ENCODE results near the gene DNAJB9. TPM values are rescaled to one million over a fixed set of nuclear protein-coding genes. Genes with fewer than 3 reads are reported as not detected.
"Not testable (repeated sequence)": the region's sequence is repeated elsewhere in the genome, so short reads cannot be mapped to it uniquely, and the experiment has no call there.

DNAJB9 gene
- 10 to 100 TPM; 11.3 to 11.9 TPM for total RNA-seq

GRCh38 chr7:108569381-108570145 is at the start of gene DNAJB9, which contains the start of gene THAP5:
Gene DNAJB9 (plus strand): TSS chr7:108569874. CDS start chr7:108571727, 1,853 bp downstream.
Gene THAP5 (minus strand): TSS chr7:108569706. CDS start chr7:108569569, 137 bp downstream.
- POLR2A ChIA-PET = interaction anchor here (0.6 to 3.5 kb wide), 5 partner anchors 8 to 826 kb away, joined by 3 to 42 read pairs (median 4); partner anchors contain the start of genes CBLL1 and PNPLA8
- H3K9me3 Mint-ChIP-seq = no peaks in the 10 kb centered on the region
- peak; percentile 94 for DNase-seq
- H3K27ac Mint-ChIP-seq = peak within 1 kb of the TSS; percentile 100
- H3K4me1 Mint-ChIP-seq = peaks cover 23% of the 10 kb centered on the region
- H3K27me3 Mint-ChIP-seq = no peaks in the 10 kb centered on the region
- peak within 1 kb of the TSS; percentile 97 for H3K4me3 Mint-ChIP-seq
- ATAC-seq (ENCODE audit: low read depth) = peak; percentile 95
- H3K36me3 Mint-ChIP-seq = peaks cover 29% of the 10 kb centered on the region

- Mint-ChIP-seq H3K27ac (no peak overlapping the region), H3K4me1 (peaks cover 34% of the 10 kb centered on the region), H3K9me3 (no peaks in the 10 kb centered on the region), H3K4me3 (no peak overlapping the region), H3K36me3 (peaks cover 17% of the 10 kb centered on the region), H3K27me3 (no peaks in the 10 kb centered on the region)
- POLR2A ChIA-PET = no interaction called here
- ATAC-seq (ENCODE audit: low read depth) (no peak), DNase-seq (no peak)
Measured at GRCh38 chr7:108522780-108523179, 46.9 kb upstream of the DNAJB9 start.

GRCh38 chr7:108525327-108525984 is 44.2 kb upstream of the DNAJB9 start:
- ATAC-seq (ENCODE audit: low read depth) (peak; percentile 53), DNase-seq (no peak)
- H3K4me1 Mint-ChIP-seq = peaks cover 32% of the 10 kb centered on the region

GRCh38 chr7:108525985-108526767 is 43.5 kb upstream of the DNAJB9 start, which contains the start of gene PNPLA8:
Gene PNPLA8 (minus strand): TSS chr7:108526135. CDS start chr7:108515491, 10,644 bp downstream.
- POLR2A ChIA-PET = interaction anchor here (4.5 kb wide), 1 partner anchor 44 kb away, joined by 42 read pairs; the partner anchor contains the start of genes DNAJB9 and THAP5
- peak; percentile 100 for DNase-seq
- peak within 1 kb of the TSS; percentile 97 for H3K27ac Mint-ChIP-seq
- H3K36me3 Mint-ChIP-seq = peaks cover 7% of the 10 kb centered on the region
- H3K27me3 Mint-ChIP-seq = no peaks in the 10 kb centered on the region
- no peaks in the 10 kb centered on the region for H3K9me3 Mint-ChIP-seq
- peak within 1 kb of the TSS; percentile 97 for H3K4me3 Mint-ChIP-seq
- peak; percentile 92 for ATAC-seq (ENCODE audit: low read depth)
- H3K4me1 Mint-ChIP-seq = peaks cover 28% of the 10 kb centered on the region

More at GRCh38 chr7:108525327-108525984, 44.2 kb upstream of the DNAJB9 start:
- Mint-ChIP-seq H3K27ac (peak overlapping the region; percentile 97), H3K9me3 (no peaks in the 10 kb centered on the region), H3K27me3 (no peaks in the 10 kb centered on the region), H3K36me3 (peaks cover 8% of the 10 kb centered on the region), H3K4me3 (peak overlapping the region; percentile 97)
- POLR2A ChIA-PET = interaction anchor here (0.8 to 4.5 kb wide), 3 partner anchors 44 to 71 kb away, joined by 3 to 42 read pairs (median 3); partner anchors contain the start of genes DNAJB9 and THAP5

GRCh38 chr7:108526768-108527017 is 43.0 kb upstream of the DNAJB9 start:
- no peak for DNase-seq
- ATAC-seq (ENCODE audit: low read depth) = no peak
- no peaks in the 10 kb centered on the region for H3K9me3 Mint-ChIP-seq
- POLR2A ChIA-PET = interaction anchor here (0.5 to 4.5 kb wide), 2 partner anchors 43 to 145 kb away, joined by 5 to 42 read pairs; partner anchors contain the start of genes DNAJB9 and THAP5
- H3K27ac Mint-ChIP-seq = peak overlapping the region; percentile 97
- H3K4me3 Mint-ChIP-seq = peak overlapping the region; percentile 97
- H3K36me3 Mint-ChIP-seq = peaks cover 3% of the 10 kb centered on the region
- no peaks in the 10 kb centered on the region for H3K27me3 Mint-ChIP-seq
- H3K4me1 Mint-ChIP-seq = peaks cover 25% of the 10 kb centered on the region

GRCh38 chr7:108528183-108528712 is 41.4 kb upstream of the DNAJB9 start:
- no peaks in the 10 kb centered on the region for H3K9me3 Mint-ChIP-seq
- ATAC-seq (ENCODE audit: low read depth) (no peak), DNase-seq (no peak)
- no peak overlapping the region for H3K4me3 Mint-ChIP-seq
- peaks cover 16% of the 10 kb centered on the region for H3K4me1 Mint-ChIP-seq
- POLR2A ChIA-PET = no interaction called here
- H3K36me3 Mint-ChIP-seq = peaks cover 3% of the 10 kb centered on the region
- peak overlapping the region; percentile 40 for H3K27ac Mint-ChIP-seq
- no peaks in the 10 kb centered on the region for H3K27me3 Mint-ChIP-seq

- POLR2A ChIA-PET = no interaction called here
- Mint-ChIP-seq H3K4me3 (no peak overlapping the region), H3K27me3 (peaks cover 2% of the 10 kb centered on the region), H3K27ac (no peak overlapping the region), H3K36me3 (peaks cover 3% of the 10 kb centered on the region), H3K4me1 (peaks cover 6% of the 10 kb centered on the region), H3K9me3 (no peaks in the 10 kb centered on the region)
- no peak for ATAC-seq (ENCODE audit: low read depth)
- DNase-seq = no peak
Measured at GRCh38 chr7:108529341-108529740, 40.3 kb upstream of the DNAJB9 start.

GRCh38 chr7:108533712-108534111 is 36.0 kb upstream of the DNAJB9 start:
- Mint-ChIP-seq H3K4me3 (no peak overlapping the region), H3K36me3 (no peaks in the 10 kb centered on the region), H3K27ac (no peak overlapping the region), H3K9me3 (no peaks in the 10 kb centered on the region), H3K4me1 (no peaks in the 10 kb centered on the region), H3K27me3 (peaks cover 8% of the 10 kb centered on the region)
- POLR2A ChIA-PET = no interaction called here
- DNase-seq = no peak
- ATAC-seq (ENCODE audit: low read depth) = no peak

- DNase-seq = no peak
- POLR2A ChIA-PET = no interaction called here
- no peak for ATAC-seq (ENCODE audit: low read depth)
- Mint-ChIP-seq H3K27ac (no peak overlapping the region), H3K36me3 (no peaks in the 10 kb centered on the region), H3K4me3 (no peak overlapping the region), H3K9me3 (peaks cover 1% of the 10 kb centered on the region), H3K27me3 (peaks cover 11% of the 10 kb centered on the region), H3K4me1 (no peaks in the 10 kb centered on the region)
Measured at GRCh38 chr7:108535257-108535656, 34.4 kb upstream of the DNAJB9 start.

- H3K9me3 Mint-ChIP-seq = peaks cover 1% of the 10 kb centered on the region
- H3K27ac Mint-ChIP-seq = no peak overlapping the region
- DNase-seq (no peak), ATAC-seq (ENCODE audit: low read depth) (no peak)
- POLR2A ChIA-PET = no interaction called here
- no peaks in the 10 kb centered on the region for H3K4me1 Mint-ChIP-seq
- H3K27me3 Mint-ChIP-seq = peaks cover 11% of the 10 kb centered on the region
- no peaks in the 10 kb centered on the region for H3K36me3 Mint-ChIP-seq
- H3K4me3 Mint-ChIP-seq = no peak overlapping the region
Measured at GRCh38 chr7:108535744-108536143, 33.9 kb upstream of the DNAJB9 start.

GRCh38 chr7:108537229-108537628 is 32.4 kb upstream of the DNAJB9 start:
- DNase-seq (no peak), ATAC-seq (ENCODE audit: low read depth) (no peak)
- Mint-ChIP-seq H3K4me1 (no peaks in the 10 kb centered on the region), H3K27ac (no peak overlapping the region), H3K9me3 (peaks cover 1% of the 10 kb centered on the region), H3K36me3 (no peaks in the 10 kb centered on the region), H3K27me3 (peaks cover 11% of the 10 kb centered on the region), H3K4me3 (no peak overlapping the region)
- POLR2A ChIA-PET = no interaction called here

- H3K9me3 Mint-ChIP-seq; H3K27ac Mint-ChIP-seq; ATAC-seq (ENCODE audit: low read depth); H3K4me1 Mint-ChIP-seq; POLR2A ChIA-PET; H3K4me3 Mint-ChIP-seq; H3K36me3 Mint-ChIP-seq; DNase-seq: not testable (repeated sequence)
- peaks cover 11% of the 10 kb centered on the region for H3K27me3 Mint-ChIP-seq
Measured at GRCh38 chr7:108538236-108538635, 31.4 kb upstream of the DNAJB9 start.

- H3K36me3 Mint-ChIP-seq; DNase-seq; POLR2A ChIA-PET; H3K4me1 Mint-ChIP-seq; ATAC-seq (ENCODE audit: low read depth); H3K4me3 Mint-ChIP-seq; H3K27ac Mint-ChIP-seq; H3K9me3 Mint-ChIP-seq: not testable (repeated sequence)
- peaks cover 11% of the 10 kb centered on the region for H3K27me3 Mint-ChIP-seq
Measured at GRCh38 chr7:108538685-108539084, 31.0 kb upstream of the DNAJB9 start.
